ENCODE measurements around the gene OSBPL8.

OSBPL8 gene, protein sequence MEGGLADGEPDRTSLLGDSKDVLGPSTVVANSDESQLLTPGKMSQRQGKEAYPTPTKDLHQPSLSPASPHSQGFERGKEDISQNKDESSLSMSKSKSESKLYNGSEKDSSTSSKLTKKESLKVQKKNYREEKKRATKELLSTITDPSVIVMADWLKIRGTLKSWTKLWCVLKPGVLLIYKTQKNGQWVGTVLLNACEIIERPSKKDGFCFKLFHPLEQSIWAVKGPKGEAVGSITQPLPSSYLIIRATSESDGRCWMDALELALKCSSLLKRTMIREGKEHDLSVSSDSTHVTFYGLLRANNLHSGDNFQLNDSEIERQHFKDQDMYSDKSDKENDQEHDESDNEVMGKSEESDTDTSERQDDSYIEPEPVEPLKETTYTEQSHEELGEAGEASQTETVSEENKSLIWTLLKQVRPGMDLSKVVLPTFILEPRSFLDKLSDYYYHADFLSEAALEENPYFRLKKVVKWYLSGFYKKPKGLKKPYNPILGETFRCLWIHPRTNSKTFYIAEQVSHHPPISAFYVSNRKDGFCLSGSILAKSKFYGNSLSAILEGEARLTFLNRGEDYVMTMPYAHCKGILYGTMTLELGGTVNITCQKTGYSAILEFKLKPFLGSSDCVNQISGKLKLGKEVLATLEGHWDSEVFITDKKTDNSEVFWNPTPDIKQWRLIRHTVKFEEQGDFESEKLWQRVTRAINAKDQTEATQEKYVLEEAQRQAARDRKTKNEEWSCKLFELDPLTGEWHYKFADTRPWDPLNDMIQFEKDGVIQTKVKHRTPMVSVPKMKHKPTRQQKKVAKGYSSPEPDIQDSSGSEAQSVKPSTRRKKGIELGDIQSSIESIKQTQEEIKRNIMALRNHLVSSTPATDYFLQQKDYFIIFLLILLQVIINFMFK

DNA sequence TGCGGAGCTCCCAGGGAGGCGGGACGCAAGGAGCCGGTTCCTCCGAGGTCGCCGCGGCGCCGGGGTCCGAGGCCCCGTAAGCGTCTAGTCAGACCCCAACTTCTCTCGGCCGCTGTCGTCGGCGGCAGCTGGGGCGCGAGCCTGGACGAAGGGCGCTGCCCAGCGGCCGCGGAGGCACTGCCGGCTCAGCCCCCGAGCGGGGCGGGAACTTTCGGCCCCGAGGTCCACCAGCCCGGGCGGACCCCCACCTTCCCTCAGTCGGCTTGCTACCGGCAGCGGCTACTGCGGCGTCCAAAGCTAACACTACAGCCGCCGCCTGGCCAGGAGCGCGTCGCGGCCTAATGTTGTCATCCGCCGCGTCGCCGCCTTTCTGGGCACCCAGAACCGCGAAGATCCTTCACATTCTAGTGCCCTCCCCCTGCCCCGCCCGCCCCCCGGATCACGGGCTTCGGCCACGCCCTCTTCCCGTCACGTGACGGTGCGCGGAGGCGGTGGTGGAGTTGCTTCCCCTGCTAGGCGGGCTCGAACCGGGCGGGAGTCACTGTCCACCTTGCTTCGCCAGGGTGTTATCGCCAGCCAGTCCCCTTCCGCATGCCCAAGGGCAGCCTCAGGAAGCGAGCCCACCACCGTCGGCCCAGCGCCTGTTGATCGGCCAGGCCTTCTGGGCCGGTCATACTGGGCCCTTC lies at the start of gene OSBPL8:
OSBPL8 (minus strand) TSS at position 372 of the 686 bp plus-strand sequence. CDS start 72,220 bp downstream, outside the sequence.
- peak; percentile 88 for DNase-seq (ENCODE audit: low read depth)

DNA sequence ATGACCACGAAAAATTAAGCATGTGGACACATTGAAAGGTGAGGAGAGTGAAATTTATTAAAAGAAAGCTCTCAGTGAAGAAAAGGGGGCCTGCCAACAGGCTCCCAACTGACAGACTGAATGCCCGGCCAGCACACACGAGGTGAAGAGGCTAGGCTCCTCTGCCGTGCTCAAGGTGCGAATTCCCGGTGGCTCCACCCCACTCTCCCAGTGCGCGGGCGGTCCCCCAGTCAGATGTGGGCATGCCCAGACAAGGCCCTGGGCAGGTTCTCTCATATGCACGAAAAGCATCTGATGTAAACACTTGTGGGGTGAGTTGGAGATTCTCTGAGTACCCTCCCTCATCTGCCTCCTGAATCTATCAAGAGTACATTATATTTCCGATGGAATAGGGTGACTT lies 48.5 kb upstream of the OSBPL8 start:
- DNase-seq (ENCODE audit: low read depth) = no peak

DNA sequence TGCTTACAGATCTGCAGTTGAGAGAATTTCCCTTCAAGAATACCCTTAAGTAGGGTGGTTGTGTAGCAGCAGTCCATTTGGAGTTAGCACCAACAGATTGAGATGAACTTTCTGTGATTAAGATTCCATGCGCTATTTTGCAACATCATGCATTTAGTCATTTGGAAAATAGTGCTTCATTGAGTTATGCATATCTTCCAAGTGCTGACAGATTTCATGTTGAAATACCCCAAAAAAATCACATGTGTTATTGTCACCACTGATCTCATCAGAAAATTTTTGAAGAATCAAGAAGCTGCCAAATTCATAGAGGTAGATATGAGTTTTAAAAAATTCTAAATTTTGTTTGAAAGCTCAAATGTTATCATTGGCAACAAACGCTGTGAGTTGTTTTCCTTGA lies 35.5 kb upstream of the OSBPL8 start:
- peak; percentile 51 for DNase-seq (ENCODE audit: low read depth)

DNA sequence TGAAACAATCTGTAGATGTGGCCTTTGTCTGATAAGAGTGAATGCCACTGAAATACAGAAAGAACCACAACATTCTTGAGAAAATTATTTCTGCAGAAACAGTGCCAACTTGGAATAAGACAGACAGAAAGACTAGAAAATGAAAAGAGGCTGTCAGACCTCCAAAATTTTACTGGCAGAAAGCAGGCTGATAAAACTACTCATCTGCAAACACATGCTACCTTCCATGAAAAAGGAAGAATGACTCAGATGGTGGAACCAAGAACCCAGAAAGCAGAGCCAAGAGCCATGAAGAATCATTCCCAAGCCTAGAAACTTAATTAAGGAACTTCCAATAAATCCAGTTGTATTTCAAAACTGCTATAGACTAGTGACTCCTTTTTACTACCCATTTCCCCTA lies 31.9 kb upstream of the OSBPL8 start:
- DNase-seq (ENCODE audit: low read depth) = peak; percentile 68

DNA sequence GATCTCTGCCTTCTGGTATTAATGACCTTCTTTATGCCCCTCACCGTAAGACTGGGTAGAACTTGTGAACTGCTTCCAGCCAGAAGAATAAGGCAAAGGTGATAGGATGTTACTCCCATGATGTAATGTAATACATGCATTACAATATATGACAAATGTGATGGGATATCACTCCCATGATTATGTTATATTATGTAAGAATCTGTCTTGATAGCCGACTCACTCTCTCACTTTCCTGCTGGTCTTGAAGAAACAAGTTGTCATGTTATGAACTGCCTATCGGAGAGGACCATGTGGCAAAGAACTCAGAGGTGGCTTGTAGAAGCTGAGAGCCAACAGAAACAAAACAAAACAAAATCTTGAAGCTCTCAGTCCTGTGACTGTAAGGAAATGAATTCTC lies 30.6 kb upstream of the OSBPL8 start:
- DNase-seq (ENCODE audit: low read depth) = no peak

DNA sequence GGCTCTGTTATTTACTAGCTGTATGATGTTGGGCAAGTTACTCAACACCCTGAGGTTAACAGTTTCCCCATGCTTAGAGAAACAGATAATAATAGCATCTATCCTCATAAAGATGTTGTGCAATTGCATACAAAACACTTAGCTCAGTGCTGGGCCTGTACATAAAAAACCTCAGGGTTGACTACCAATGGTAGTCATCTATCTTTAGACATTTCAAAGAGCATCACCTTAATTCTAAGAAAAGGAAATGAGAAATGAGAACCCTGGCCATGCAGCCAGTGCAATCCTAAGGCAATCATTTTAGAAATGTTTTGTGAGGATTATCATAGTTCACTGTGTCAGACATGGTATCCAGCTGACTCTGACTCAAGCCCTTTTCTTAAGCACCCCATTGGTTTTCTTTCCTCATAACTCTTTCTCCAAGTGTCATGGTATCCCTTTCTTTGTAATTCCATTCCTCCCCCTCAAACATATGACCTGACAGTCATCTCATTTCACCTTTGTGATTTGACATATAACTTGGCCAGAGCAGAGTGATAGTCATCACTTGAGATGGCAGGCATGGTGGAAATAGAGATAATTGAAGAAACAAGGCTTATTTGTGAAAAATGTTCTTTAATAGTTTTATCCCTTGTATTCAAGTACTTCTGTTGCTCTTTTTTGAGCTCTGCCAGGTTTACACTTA lies 29.5 kb upstream of the OSBPL8 start:
- peak; percentile 75 for DNase-seq (ENCODE audit: low read depth)

DNA sequence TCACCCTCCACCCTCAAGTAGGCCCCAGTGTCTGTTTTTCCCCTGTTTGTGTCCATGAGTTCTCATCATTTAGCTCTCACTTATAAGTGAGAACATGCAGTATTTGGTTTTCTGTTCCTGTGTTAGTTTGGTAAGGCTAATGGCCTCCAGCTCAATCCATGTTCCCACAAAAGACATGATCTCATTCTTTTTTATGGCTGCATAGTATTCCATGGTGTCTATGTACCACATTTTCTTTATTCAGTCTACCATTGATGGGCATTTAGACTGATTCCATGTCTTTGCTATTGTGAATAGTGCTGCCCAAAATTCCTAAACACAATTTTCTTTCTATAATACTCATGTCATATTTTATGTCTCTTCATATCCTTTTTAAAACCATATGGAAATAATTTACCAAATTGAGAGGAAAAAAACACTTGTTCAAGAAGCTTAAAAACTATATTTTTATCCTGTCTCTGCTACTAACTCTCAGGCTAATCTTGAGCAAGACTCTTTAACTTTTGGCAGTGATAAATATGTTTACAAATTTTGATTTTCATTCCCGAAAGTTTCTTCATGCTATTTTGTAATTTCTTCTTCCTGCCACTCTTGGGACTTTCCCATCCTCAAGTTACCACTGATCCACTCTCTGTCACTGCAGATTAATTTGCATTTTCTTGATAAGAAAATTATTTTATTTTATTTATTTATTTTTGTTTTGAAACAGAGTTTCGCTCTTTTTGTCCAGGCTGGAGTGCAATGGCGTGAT lies 28.0 kb upstream of the OSBPL8 start:
- DNase-seq (ENCODE audit: low read depth) = no peak

DNA sequence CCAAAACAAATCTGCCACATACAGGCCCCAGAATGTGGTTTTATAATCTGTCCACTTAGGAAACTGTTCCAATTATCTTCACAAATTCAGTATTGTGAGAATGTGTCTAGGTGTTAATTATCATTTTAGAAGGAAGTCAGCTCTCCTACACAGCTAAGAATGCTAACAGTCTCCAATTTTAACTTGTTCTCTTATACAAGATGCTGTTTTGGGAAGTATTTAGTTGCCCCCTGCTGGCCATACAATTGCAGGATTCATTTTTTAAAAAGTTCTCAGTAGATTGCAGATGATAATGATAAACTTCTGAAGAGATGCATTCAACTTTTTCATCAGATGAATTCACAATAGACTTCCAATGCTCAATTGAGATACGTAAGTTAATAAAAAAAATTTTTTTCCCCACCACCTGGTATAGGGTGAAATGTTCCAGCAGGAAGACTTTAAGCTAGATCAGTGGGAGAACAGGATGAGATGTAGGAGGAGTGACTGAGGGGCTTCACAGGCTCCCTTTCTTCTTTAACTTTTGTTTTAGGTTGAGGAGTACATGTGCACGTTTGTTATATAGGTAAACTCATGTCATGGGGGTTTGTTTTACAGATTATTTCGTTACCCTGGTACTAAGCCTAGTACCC lies 27.3 kb upstream of the OSBPL8 start:
- peak; percentile 48 for DNase-seq (ENCODE audit: low read depth)

DNA sequence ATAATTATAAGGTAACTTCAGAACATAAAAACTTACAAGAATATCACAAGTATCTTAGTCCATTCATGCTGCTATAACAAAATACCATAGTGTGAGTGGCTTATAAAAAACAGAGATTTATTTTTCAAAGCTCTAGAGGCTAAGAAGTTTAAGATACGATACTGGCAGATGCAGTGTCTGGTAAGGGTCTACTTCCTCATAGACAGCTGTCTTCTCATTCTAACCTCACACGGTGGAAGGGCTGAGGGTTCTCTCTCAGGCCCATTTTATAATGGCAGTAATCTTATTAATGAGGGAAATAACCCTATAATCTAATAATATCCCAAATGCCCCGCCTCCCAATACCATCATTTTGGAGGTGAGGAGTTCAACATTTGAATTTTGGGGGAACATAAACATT lies 23.7 kb upstream of the OSBPL8 start:
- DNase-seq (ENCODE audit: low read depth) = no peak

DNA sequence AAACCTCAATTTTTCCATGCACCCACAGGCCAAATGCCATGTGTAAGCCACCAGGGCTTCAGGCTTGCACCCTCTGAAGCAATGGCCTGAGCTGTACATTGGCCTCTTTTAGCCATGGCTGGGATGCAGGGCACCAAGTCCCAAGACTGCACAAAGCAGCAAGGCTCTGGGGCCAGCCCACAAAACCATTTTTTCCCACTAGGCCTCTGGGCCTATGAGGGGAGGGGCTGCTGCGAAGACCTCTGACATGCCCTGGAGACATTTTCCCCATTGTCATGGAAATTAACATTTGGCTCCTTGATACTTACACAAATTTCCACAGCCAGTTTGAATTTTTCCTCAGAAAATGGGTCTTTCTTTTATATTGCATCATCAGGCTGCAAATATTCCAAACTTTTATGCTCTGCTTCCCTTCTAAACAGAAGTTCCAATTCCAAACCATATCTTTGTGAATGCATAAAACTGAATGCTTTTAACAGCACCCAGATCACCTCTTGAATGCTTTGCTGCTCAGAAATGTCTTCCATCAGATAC lies 14.3 kb upstream of the OSBPL8 start:
- DNase-seq (ENCODE audit: low read depth) = no peak

DNA sequence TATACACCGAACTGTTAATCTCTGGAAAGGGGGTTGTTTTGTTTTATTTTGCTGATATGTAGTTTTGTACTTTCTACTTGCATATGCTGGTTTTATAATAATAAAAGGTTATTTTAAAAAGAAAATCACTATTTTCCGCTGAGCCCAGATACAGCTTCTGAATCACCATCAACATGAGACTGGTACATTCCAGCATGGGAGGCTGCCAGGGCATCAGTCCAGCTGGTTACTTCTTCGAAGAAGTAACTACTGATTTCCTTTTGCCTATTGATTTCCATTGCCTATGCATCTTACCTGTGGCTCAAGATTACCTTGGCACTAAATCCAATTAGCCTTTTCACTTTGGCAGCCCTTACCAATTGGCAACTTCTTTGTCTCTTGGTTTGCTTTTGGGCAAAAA lies 11.7 kb upstream of the OSBPL8 start:
- no peak for DNase-seq (ENCODE audit: low read depth)

DNA sequence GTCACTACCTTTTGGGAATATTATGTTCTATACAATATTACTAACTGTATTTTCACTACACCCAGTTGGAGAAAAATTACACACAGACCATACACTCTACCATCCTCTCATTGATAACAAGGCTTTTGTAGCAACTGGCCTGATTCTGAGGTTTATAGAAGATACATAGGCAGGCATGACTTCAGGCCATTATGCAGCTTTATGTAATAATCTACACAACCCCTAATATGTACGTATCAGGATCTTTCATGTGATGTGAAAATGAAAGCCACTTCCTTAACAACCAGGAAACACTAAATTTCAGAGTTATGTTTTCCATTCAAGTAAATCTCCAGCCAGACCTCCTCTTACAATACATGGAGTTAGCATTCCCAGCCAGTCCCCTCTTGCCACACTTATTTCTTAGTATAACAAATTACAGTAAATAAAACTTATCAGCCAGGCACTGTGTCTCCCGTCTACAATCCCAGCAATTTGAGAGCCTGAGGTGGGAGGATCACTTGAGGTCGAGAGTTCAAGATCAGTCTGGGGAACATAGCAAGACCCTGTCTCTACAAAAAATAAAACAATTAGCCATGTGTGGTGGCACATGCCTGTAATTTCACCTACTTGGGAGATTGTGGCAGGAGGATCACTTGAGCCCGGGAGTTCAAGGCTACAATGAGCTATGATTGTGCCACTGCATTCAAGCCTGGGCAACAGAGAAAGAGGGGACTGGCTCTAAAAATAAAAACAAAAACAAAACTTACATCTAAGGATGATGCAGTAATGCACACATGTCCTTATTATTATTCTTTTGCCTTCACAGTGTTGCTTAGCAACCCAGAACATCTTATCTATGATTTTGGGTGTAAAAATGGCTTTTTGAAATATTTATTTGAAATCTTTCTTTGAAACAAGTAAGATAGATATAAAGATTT lies 10.4 kb upstream of the OSBPL8 start:
- DNase-seq (ENCODE audit: low read depth) = no peak

DNA sequence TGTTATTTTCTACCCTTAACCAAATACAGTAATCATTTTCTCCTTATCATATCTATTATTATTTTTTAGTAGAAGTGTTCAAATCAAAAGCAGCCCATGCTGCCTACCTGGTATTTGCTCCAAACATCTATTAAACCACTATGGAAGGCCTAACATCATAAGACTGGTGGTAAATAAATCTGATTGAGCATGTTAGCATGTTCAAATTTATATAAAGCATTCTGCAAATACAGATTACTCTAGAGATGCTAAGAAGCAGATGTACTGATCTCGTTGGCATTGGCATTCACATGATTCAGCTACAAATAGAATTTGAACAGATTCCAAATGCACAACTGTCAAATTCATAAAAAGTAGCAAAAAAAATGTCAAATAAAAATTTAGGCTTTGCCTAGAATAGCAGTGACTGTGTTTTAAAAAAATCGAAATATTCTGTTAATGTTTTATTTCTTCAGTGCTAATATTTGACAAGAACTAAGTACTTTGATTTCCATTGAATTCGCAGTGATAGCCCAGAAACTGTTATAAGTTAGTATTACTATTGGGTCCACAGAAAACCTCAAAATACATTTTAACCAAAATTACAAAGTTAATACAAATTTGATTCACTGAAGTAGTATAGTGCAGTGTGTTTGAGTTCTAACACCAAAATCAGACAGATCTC lies 9.4 kb upstream of the OSBPL8 start:
- DNase-seq (ENCODE audit: low read depth) = no peak

DNA sequence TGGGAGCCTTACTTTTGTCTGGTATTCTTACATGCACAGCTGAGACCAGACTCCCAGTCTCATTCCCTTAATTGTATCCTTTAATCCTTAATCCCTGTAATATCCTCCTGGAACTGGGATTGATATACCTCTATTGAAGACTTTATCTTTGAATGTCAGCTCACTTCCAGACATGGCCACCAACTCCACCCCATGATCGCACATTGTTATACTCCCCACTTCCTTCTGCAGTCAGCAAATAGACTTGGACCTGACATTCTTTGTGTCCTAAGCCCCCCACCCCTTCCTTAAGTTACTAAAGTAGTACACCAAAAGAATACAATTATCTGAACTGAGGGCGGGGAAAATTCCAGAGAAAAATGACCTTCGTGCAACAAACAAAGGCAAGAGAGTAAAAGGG lies 8.6 kb upstream of the OSBPL8 start:
- DNase-seq (ENCODE audit: low read depth) = no peak

DNA sequence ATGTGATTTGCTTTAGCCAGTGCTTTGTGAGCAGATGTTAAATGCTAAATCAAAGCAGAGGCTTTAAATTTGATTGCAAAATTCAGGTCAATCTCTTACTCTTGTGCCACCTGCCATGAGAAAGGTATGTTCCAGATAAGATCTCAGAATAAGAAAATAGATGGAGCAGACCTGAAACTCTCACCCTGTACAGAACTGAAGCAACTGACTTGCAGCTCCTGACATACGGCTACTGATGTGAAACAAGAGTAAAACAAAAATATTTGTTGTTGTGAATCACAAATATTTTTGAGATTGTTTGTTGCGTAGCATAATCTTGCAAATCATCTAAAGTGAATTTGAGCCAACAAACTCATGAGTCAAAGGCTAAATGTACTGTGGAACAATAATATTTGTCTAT lies 3.5 kb upstream of the OSBPL8 start:
- DNase-seq (ENCODE audit: low read depth) = no peak

DNA sequence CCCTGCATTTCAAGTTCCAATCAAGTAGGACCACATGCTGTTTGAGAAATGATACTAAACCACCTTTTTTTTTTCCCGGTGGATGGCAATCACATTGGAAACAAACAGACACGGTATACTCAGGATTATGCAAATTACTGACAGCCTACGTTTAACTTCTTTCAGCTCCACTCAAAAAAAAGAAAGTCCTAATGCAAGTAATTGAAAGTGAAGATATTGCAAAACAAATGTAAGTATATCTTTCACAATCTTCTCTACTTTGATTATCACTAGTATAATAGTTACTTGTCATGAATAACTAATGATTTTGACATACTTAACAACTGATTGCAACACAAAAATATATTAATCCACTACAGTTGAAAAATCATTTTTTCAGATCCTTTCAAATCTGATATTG lies 2.6 kb upstream of the OSBPL8 start:
- DNase-seq (ENCODE audit: low read depth) = no peak

DNA sequence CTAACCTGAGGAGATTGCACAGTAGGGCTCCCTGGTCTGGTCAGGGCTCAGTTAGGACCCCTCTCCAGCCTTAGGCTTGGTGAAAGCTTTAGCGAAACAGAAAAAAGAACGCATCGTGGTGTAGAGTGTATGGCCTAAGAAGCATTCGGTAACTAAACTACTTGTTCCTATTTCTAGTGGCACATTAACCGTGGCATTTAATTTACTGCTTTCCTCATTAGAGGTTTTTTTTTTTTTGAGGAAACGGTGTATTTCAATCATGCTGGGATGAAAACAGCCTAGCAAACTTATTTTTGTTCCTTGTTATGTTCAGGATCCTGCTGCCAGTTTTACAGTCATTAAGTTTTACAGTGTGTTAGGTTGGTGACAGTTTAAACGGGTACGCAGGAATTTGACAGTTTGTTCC lies 518 bp upstream of the OSBPL8 start:
- DNase-seq (ENCODE audit: low read depth) = no peak

DNA sequence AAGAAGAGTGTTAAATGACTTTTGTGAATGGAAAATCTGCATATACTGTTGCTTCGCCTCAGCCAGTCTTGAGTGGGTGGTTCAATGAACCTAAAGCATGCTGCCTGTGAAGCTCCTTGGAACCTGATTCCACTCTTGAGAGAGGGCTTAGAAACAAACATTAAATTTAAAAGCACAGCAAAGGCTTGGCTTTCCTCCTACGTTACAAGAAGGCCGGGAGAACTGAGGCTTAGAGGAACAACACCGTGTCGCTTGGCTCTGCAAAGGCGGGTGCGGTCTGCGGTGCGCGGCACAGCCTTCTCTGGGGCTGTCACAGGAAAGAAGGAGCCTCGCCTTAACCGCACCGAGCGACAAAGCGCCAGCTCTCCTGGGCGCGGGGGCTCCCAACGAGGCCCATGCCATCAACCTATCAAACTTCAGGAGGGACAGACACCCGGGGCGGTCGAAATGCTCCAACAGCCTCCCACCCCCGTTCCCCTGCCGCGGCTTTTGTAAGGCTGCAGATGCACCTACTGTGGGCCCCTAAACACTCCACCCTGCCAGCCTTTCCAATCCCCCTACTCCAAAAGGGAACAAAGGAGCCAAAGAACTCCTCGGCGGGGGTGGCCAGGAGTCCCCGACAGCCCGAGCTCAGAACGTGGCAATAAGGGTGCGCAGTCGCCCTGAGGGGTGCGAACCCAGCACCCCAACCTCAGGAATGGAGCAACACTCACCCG lies 729 bp downstream of the OSBPL8 start:
- DNase-seq (ENCODE audit: low read depth) = no peak
